HG02610 (cell line): ENCODE results near the gene CFAP53.
A peak's percentile ranks its signal among the peaks of the same experiment; 100 is the strongest.
"Not testable (repeated sequence)": the region's sequence is repeated elsewhere in the genome, so short reads cannot be mapped to it uniquely, and the experiment has no call there.

Experiments
- ATAC-seq: cut with Tn5 transposase; IDR thresholded peaks from one replicate; pipeline ENCODE4 v1.9.1; 2021; ENCODE audit warnings: mild to moderate bottlenecking, moderate library complexity; ENCODE audit not compliant: unreplicated experiment

The CFAP53 gene

GRCh38 chr18:50274044-50274442, 7.7 kb upstream of the CFAP53 start:
- ATAC-seq: no peak

DNA sequence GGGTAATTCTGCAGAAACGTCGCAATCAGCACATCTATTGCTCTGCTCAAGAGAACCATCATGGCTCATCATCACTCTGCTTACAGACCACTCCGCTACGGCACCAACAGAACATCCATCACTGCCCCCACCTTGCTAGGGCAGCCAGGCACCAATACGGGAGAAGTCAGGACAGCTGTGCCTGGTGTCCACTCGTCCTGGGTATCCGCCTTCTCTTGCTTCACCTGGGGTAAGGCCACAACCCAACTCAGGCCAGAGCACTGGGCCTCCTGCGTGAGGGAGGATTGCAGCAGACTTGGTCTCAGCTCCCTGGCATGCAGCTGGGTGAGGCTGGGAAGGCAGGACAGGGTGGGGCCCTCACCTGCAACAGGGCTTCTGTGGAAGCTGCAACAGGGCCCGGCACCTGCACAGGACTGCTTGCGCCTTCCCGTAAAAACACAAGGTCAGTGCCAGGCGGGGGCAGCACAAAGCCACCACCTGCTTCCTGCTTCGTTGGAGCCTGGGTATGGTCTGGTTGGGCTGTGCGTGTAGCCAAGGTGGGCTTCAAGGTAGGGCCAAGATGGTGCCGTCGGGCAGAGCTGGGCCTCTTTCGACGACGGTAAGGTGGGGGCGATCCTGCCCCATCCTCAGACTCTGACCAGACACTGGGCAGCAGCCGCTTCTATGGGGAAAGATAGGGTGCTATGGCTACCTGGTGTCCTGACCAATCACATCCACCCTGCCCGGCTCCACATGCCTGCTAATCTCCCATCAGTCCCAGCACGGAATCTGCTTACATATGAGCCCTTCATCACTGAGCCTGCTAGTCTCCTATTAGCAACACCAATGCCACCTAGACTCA, 7.1 kb upstream of the CFAP53 start:
- no peak for ATAC-seq

DNA sequence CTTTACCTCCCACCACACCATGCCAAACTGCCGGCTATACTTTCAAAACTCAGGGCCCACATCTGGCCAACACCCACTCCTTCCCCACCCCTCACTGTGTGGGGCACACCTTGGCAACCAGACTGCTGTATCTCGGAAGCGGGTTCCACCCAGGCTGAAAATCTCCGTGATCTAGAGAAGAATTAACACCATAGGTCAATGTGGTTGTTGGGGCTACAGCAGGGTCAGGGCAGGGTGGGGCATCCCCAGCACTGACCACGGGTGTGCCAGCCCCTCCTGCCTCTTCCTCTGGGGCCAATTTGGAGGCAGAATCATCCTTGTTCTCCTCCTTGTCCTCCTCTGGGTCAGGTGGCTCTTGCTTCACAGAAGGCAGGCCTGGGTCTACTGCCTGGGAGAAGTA, 6.3 kb upstream of the CFAP53 start:
- ATAC-seq: no peak

GRCh38 chr18:50268022-50268747, 1.9 kb upstream of the CFAP53 start:
- ATAC-seq: peak; percentile 73

DNA sequence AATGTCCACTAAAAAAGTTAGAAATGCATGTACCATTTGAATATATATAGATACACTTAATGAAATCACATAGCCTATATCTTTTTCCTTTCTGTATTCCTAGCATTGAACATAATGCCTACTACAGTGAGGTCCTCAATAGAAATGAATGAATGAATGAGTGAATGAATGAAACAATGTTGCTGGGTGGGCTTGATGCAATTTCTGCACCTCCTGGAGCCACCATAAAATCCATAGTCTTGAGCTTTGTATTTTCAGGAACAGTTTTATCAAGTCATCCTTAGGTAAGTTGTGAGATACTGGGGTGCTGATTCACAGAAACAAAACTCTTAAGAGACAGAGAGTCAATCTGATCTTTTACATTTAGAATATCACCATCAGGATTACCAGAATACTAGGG, 3.3 kb downstream of the CFAP53 start:
- no peak for ATAC-seq

- no peak for ATAC-seq
Observed at GRCh38 chr18:50250935-50251334, 15.4 kb downstream of the CFAP53 start.

GRCh38 chr18:50249576-50249975, 16.7 kb downstream of the CFAP53 start:
- no peak for ATAC-seq

DNA sequence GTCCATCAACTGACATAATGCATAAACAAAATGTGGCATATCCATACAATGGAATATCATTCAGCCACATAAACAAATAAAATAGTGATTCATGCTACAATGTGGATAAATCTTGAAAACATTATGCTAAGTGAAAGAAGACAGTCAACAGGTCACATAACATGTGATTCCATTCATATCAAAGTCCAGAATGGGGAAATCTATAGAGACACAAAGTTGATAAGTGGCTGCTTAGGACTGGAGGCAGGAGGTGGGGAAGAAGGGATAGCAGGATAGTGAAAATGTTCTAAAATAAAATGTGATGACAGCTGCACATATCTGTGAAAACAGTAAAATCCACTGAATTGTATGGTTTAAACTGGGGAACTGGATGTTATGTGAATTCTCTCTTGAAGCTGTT, 18.7 kb downstream of the CFAP53 start:
- ATAC-seq: no peak

DNA sequence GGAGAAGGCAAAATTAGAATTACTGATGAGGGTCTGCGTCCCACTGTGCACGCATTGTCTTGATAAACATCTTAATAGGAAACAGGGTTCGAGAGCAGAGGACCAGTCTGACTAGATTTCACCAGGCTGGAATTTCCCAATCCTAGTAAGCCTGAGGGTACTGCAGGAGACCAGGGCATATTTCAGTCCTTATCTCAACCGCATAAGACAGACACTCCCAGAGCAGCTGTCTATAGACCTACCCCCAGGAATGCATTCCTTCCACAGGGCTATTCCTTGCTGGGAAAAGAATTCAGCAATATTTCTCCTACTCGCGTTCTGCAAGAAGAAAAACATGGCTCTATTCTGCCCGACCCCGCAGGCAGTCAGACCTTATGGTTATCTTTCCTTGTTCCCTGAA, 24.5 kb downstream of the CFAP53 start:
- ATAC-seq: not testable (repeated sequence)

DNA sequence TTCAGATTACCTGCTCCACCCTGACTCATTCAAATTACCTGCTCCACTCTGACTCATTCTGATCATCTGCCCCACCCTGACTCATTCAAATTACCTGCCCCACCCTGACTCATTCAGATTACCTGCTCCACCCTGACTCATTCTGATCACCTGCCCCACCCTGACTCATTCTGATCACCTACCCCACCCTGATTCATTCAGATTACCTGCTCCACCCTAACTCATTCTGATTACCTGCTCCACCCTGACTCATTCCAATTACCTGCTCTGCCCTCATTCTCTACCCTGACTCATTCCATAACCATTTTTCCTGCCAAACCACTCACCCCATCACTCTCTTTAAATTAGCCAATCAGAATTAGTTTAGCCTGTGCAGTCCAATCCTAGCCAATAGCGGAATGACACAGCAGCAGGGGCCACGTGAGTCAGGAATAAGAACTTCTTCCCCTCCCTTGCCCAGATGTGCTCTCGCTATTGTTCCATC, 26.2 kb downstream of the CFAP53 start:
- no peak for ATAC-seq

DNA sequence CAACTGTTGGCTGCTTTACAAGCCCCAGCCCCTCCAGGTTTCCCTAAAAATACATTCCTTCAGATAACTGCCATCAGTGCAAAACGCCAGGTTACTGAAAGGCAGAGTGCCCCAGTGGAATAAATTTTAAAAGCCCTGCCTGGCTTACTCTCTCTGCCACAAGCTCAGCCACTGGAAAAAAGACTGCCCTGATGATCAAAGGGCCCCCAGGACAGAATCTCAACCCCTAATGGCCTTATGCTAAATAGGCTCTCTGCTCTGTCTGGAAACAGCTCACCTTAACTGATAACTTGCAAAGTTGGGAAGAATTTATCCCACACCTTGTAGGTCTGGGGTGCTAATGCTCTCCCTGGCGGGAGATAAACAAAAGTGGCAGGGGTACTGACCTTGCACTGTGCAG, 33.9 kb downstream of the CFAP53 start:
- ATAC-seq: no peak

DNA sequence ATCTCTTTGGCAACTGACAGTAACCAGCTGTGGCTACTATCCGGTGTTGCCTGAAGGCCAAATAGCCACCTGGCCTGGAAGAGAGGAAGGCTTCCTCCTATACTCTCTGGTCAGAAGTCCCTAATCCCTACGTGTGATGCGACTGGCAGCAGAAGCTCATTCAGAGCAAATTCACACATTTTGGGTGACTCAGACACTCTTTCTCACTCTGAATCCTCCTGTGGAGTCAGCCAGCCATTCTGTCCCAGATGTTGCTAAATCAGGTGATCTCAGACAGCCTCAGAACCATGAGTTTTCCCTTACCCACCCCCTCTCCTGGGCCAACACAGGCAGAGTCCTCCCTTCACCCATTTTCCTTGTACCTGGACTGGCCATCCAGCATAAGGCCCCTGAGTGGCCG, 34.7 kb downstream of the CFAP53 start:
- no peak for ATAC-seq

DNA sequence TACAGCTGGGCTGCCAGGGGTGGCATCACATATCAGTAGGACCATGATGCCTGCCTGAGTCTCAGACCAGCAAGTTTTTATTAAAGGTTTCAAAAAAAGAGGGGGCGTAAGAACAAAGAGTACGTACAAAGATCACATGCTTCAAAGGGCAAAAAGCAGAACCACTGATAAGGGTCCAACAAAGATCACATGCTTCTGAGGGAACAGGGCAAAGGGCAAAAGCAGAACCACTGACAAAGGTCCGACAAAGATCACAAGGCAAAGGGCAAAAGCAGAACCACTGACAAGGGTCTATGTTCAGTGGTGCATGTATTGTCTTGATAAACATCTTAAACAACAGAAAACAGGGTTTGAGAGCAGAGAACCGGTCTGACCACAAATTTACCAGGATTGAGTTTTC, 46.0 kb downstream of the CFAP53 start:
- ATAC-seq: not testable (repeated sequence)

DNA sequence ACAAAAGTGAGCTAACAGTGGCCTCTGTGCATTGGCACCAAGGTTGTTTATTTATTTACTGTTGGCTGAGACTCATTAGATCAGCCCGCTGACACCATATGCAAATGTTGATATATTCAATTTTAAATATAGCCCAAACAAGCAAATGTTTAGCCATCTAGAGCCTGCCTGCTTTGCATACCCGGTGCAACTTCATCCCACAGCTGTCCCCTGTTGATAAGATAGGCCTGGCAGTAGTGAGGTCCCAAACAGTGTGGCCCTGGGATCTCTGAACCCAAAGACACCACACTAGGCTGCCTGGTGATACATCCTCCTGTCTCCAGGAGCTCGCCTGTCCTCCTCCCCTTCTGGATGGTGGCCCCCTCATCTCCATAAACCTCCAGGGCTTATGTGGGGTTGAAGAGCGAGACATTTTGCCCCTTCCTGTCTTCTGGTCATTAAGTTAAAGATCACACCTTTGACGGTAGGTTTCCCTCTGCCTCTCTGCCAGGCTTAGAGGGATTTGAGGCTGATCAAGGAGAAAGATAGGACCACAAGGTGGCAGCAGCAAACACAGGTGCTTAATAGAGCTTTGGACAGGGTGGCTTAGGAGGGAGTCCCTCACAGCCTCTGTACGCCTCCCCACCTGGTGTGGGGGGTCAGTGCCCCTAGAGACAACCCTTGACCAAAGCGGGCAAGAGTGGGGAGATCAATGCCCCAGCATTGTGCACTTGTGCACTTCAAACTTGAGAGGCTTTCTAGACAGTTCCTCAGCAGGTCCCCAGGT, 47.7 kb downstream of the CFAP53 start:
- ATAC-seq: no peak

GRCh38 chr18:50209311-50209710, 57.0 kb downstream of the CFAP53 start:
- no peak for ATAC-seq

- no peak for ATAC-seq
Observed at GRCh38 chr18:50207722-50208121, 58.6 kb downstream of the CFAP53 start.

DNA sequence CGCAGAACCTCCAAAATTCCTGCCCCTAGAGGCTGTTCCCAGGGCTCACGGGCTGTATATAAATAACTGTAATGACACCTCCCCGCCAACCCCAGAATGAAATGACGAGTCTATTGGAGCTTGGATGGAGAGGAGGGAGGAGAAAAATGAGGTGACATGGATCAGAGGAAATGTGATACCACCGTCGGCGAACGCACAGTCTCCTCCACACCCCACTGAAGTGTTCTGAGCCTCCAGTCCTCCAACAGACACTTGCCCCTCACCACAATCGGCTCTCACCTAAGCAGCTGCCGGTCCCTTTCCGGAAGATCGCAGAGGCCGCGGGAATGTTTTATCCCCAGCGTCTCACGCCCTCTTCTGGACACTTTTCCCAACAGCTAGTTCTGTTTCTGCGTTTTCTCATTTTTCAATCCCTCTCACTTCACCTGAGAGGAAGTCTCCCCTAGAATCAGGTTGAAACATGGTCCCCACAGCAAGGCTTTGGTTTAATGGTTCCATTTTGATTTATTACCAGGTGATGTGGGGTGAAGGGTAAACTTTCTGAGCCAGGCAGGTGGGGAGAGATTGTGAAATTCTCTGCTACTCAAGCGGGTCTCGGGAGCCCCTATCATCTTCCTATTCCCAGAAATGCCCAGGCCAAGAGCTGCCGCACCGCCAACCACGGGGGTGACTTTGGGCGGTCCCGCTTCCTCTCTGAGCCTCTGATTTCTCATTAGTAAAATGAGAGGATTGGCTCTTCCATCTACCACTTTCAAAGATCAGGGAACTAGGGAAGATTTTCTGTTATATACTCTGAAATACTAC, 62.3 kb downstream of the CFAP53 start:
- ATAC-seq: no peak

DNA sequence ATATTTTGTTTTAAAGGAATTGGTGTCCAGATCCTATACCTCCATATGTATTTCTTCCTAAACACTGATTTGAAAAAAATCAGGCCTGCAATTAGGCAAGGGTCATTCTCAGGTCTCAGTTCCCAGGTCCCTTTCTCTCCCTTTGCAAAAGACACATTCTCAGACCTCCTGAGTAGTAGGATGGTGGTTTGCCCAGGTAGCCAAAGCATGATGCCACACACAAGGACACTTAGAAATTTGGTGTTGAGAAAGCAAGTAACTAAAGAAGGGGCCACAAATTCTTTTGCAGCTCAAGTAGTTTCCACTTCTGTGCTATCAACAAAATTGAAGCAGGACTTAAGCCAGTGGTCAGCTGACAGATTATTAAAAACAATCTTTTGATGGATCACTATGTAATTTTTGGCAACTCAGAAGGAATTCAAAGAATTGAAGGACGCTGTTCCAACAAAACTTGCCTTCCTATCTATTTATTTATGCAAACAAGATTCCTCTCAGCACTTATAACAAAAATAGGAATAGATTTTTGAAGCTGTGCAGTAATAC, 64.7 kb downstream of the CFAP53 start:
- no peak for ATAC-seq

- ATAC-seq: no peak
Observed at GRCh38 chr18:50199921-50200320, 66.4 kb downstream of the CFAP53 start.

DNA sequence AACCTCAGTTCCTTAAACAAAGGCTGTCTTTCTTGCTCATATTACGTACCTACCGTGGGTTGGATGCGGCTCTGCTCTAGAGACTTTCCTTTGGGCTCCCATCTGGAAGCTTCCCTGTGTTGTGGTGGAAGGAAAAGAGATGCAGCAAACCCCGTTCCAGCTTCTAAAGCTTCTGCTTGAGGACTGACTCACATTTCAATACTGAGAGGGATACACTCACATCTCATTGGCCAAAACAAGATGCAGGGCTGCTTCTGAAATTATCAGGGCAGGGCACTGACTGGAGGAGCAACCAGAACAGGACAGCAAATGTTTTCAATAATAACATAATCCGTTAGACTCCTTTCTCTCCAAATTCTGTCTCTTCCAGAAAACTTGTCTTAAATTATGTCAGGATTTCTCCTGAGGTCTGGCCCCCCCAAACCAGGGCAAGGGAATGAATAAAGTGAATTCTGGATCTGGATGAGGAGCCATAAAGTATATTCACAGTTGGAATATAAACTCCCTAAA, 66.9 kb downstream of the CFAP53 start:
- no peak for ATAC-seq
